Astrocyte of the spinal cord (primary cell): ENCODE results near the gene LRP1B.

Experiments used
- DNase-seq: peaks from one replicate; pipeline ENCODE4 v3.0.0; 2011; ENCODE audit warnings: low read depth, low spot score
- H3K4me3 ChIP-seq: 2 replicates; pipeline ENCODE4 v1.5.1; 2011; ENCODE audit warnings: low read depth, mild to moderate bottlenecking, low read length, moderate library complexity
- in situ Hi-C: cut with HindIII; loops from 2 replicates; pipeline ENCODE4 v1.10.0; 2017; ENCODE audit warnings: low sequenced_read_pairs
- TF ChIP-seq, protein P1 (sequence below): IDR thresholded peaks from 2 replicates; pipeline ENCODE4 v1.5.1; 2012; ENCODE audit warnings: low read depth, mild to moderate bottlenecking, low read length, inconsistent platforms

LRP1B gene

DNA sequence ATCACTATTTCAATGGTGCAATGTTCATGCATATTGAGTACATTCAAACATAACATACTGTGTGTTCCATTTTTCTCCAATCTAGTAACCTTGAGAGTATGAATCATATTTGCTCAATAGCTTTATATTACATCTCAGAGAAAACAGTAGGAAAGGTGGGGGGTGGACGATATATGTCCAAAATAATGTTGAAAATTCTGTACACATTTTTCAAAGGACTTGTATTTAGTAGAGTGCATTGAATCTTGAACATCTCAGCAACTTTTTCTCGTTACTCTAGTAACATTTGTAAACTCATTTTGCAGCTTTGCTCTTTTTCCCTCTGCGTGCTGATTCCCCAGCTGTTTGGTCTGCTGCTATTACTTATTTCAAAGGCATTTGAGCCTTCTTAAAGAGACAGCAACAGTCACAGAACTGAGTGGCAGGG lies 1487.0 kb downstream of the LRP1B start:
- in situ Hi-C loops = no loop called here
- TF ChIP-seq, protein P1, sequence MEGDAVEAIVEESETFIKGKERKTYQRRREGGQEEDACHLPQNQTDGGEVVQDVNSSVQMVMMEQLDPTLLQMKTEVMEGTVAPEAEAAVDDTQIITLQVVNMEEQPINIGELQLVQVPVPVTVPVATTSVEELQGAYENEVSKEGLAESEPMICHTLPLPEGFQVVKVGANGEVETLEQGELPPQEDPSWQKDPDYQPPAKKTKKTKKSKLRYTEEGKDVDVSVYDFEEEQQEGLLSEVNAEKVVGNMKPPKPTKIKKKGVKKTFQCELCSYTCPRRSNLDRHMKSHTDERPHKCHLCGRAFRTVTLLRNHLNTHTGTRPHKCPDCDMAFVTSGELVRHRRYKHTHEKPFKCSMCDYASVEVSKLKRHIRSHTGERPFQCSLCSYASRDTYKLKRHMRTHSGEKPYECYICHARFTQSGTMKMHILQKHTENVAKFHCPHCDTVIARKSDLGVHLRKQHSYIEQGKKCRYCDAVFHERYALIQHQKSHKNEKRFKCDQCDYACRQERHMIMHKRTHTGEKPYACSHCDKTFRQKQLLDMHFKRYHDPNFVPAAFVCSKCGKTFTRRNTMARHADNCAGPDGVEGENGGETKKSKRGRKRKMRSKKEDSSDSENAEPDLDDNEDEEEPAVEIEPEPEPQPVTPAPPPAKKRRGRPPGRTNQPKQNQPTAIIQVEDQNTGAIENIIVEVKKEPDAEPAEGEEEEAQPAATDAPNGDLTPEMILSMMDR = no peak
- peak; percentile 69 for DNase-seq
- H3K4me3 ChIP-seq = no peak overlapping the region

DNA sequence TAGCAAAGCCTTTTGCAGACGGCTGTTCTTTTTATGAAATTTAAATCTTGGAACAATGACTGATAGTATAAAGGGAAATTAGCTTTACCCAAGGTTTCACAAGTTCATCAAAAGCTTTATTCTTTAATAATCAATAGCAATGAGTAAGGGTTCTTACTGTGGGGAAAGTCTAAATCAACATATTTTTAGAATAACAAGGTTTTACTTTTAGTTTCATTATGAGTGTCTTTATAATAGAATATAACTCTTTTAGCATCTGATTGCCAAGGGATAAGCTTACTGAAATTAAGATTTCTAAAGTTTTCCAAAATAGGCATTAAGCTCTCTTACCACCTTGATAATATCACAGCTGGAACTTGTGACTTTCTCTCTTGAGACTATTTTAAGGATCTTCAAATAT lies 1489.7 kb downstream of the LRP1B start:
- H3K4me3 ChIP-seq = no peak overlapping the region
- in situ Hi-C loops = no loop called here
- DNase-seq = no peak
- TF ChIP-seq, protein P1 = no peak

GRCh38 chr2:140639628-140640027 lies 1491.2 kb downstream of the LRP1B start:
- in situ Hi-C loops = no loop called here
- no peak for DNase-seq
- TF ChIP-seq, protein P1 = no peak
- no peak overlapping the region for H3K4me3 ChIP-seq

DNA sequence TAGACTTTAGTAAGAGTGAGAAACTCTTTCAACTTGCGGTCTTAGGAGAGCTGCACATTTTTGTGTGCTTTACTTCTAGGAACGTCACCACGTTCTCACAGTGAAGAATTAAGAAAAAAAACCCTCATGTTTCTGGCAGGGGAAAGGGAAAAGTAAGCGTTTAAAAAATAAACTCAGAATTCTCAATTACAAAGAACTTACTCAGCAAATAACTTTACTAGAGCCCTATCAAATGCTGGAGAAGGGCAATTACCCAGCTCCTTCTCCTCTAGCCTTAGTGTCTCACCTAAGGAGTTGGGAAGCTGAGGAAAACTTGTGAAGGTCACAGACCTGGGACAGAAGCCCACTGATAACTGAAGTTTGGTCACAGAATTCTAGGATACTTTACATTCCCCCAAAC lies 1500.3 kb downstream of the LRP1B start:
- TF ChIP-seq, protein P1 = no peak
- no peak overlapping the region for H3K4me3 ChIP-seq
- in situ Hi-C loops = no loop called here
- no peak for DNase-seq

GRCh38 chr2:140627885-140628284 lies 1502.9 kb downstream of the LRP1B start:
- in situ Hi-C loops = no loop called here
- DNase-seq = no peak
- TF ChIP-seq, protein P1 = no peak
- H3K4me3 ChIP-seq = no peak overlapping the region

- H3K4me3 ChIP-seq = no peak overlapping the region
- DNase-seq = no peak
- TF ChIP-seq, protein P1 = no peak
- in situ Hi-C loops = no loop called here
Measured at GRCh38 chr2:140627136-140627535, 1503.7 kb downstream of the LRP1B start.

- in situ Hi-C loops = no loop called here
- H3K4me3 ChIP-seq = no peak overlapping the region
- no peak for DNase-seq
- TF ChIP-seq, protein P1 = no peak
Measured at GRCh38 chr2:140624200-140624599, 1506.6 kb downstream of the LRP1B start.
